OCI-LY3 (cell line): ENCODE results near the gene ST6GALNAC1.

Source experiments
- H2AFZ ChIP-seq: fragments of 200-600, 300-600 bp; shearing (Covaris generic); 2 replicates; pipeline ENCODE4 v1.6.0; 2014; ENCODE audit warnings: antibody characterized with exemption, low read depth, low read length
- H3K27ac ChIP-seq: fragments of 200-600, 300-600 bp; sonication (generic); 2 replicates; pipeline ENCODE4 v1.5.1; 2014; ENCODE audit warnings: mild to moderate bottlenecking, low read length, moderate library complexity, mixed read lengths
- H3K27me3 ChIP-seq: fragments of 200-600, 300-600 bp; sonication (generic); 2 replicates; pipeline ENCODE4 v1.6.1; 2014; ENCODE audit warnings: low read depth, low read length, mixed read lengths
- H3K36me3 ChIP-seq: fragments of 200-600, 300-600 bp; sonication (generic); replicated peaks from 2 replicates; pipeline ENCODE3; 2014; ENCODE audit warnings: low read depth, low read length, mixed read lengths
- H3K4me1 ChIP-seq: fragments of 300-600, 200-600 bp; sonication (generic); 2 replicates; pipeline ENCODE4 v1.6.1; 2014; ENCODE audit warnings: low read length, mixed read lengths
- H3K4me2 ChIP-seq: fragments of 200-600, 300-600 bp; sonication (generic); 2 replicates; pipeline ENCODE4 v1.6.1; 2014; ENCODE audit warnings: low read length, mixed read lengths
- H3K4me3 ChIP-seq: fragments of 300-600, 200-600 bp; sonication (generic); 2 replicates; pipeline ENCODE4 v1.5.1; 2014; ENCODE audit warnings: antibody characterized with exemption, mild to moderate bottlenecking, low read length, moderate library complexity
- H3K79me2 ChIP-seq: fragments of 300-600, 200-600 bp; shearing (Covaris generic); 2 replicates; pipeline ENCODE4 v1.6.1; 2014; ENCODE audit warnings: mild to moderate bottlenecking, low read length, mixed read lengths
- H3K9ac ChIP-seq: fragments of 300-600, 200-600 bp; shearing (Covaris generic); 2 replicates; pipeline ENCODE4 v1.6.0; 2014; ENCODE audit warnings: mild to moderate bottlenecking, low read length, moderate library complexity
- H3K9me3 ChIP-seq: fragments of 200-600, 300-600 bp; shearing (Covaris generic); 2 replicates; pipeline ENCODE4 v1.6.1; 2014; ENCODE audit warnings: low read length, mixed read lengths; ENCODE audit not compliant: insufficient read depth
- H4K20me1 ChIP-seq: fragments of 200-600, 300-600 bp; sonication (generic); 2 replicates; pipeline ENCODE4 v1.6.1; 2016; ENCODE audit warnings: low read length, mixed read lengths; ENCODE audit not compliant: insufficient read depth
- EZH2phosphoT487 ChIP-seq: fragments of 200-600 bp; shearing (Covaris generic); IDR thresholded peaks from 2 replicates; pipeline ENCODE4 v1.6.1; 2018; ENCODE audit warnings: antibody characterized with exemption, mixed run types, low read depth
- TF ChIP-seq, protein P1 (sequence below): fragments of 200-600, 300-600 bp; sonication (generic); IDR thresholded peaks from 2 replicates; pipeline ENCODE4 v1.5.1; 2014; ENCODE audit warnings: antibody characterized with exemption, low read length, low read depth

Gene ST6GALNAC1

GRCh38 chr17:76643553-76644148 lies at the start of gene ST6GALNAC1:
Gene ST6GALNAC1, minus strand, starts transcription at chr17:76643757. Its CDS starts 119 bp downstream, at chr17:76643638.
- Histone ChIP-seq H2AFZ (no peak within 1 kb of the TSS), H3K4me1 (peaks cover 16% of the 10 kb centered on the region), H3K4me2 (no peak within 1 kb of the TSS), H3K79me2 (no peaks in the 10 kb centered on the region), H3K27me3 (peaks cover 27% of the 10 kb centered on the region), H3K27ac (no peak within 1 kb of the TSS), H3K4me3 (no peak within 1 kb of the TSS), H3K9ac (no peak within 1 kb of the TSS), H3K9me3 (no peaks in the 10 kb centered on the region), H4K20me1 (no peaks in the 10 kb centered on the region), H3K36me3 (no peaks in the 10 kb centered on the region)
- TF ChIP-seq, protein P1, sequence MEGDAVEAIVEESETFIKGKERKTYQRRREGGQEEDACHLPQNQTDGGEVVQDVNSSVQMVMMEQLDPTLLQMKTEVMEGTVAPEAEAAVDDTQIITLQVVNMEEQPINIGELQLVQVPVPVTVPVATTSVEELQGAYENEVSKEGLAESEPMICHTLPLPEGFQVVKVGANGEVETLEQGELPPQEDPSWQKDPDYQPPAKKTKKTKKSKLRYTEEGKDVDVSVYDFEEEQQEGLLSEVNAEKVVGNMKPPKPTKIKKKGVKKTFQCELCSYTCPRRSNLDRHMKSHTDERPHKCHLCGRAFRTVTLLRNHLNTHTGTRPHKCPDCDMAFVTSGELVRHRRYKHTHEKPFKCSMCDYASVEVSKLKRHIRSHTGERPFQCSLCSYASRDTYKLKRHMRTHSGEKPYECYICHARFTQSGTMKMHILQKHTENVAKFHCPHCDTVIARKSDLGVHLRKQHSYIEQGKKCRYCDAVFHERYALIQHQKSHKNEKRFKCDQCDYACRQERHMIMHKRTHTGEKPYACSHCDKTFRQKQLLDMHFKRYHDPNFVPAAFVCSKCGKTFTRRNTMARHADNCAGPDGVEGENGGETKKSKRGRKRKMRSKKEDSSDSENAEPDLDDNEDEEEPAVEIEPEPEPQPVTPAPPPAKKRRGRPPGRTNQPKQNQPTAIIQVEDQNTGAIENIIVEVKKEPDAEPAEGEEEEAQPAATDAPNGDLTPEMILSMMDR = no peak
- no peak for TF ChIP-seq EZH2phosphoT487

- no peaks in the 10 kb centered on the region for H3K36me3 ChIP-seq
- no peaks in the 10 kb centered on the region for H3K27me3 ChIP-seq
- no peaks in the 10 kb centered on the region for H3K9me3 ChIP-seq
- H3K27ac ChIP-seq = no peak overlapping the region
- no peak overlapping the region for H3K9ac ChIP-seq
- H2AFZ ChIP-seq = no peak overlapping the region
- no peaks in the 10 kb centered on the region for H3K79me2 ChIP-seq
- no peak for TF ChIP-seq EZH2phosphoT487
- TF ChIP-seq, protein P1 = no peak
- no peak overlapping the region for H3K4me2 ChIP-seq
- H3K4me3 ChIP-seq = no peak overlapping the region
- peaks cover 21% of the 10 kb centered on the region for H3K4me1 ChIP-seq
- no peaks in the 10 kb centered on the region for H4K20me1 ChIP-seq
Measured at GRCh38 chr17:76691379-76692191, 48.0 kb upstream of the ST6GALNAC1 start.

- no peak overlapping the region for H3K9ac ChIP-seq
- H3K9me3 ChIP-seq = no peaks in the 10 kb centered on the region
- H2AFZ ChIP-seq = no peak overlapping the region
- H3K27me3 ChIP-seq = no peaks in the 10 kb centered on the region
- no peaks in the 10 kb centered on the region for H3K79me2 ChIP-seq
- H3K4me2 ChIP-seq = no peak overlapping the region
- no peak overlapping the region for H3K27ac ChIP-seq
- no peak overlapping the region for H3K4me3 ChIP-seq
- no peak for TF ChIP-seq EZH2phosphoT487
- TF ChIP-seq, protein P1 = no peak
- no peaks in the 10 kb centered on the region for H4K20me1 ChIP-seq
- H3K4me1 ChIP-seq = peaks cover 13% of the 10 kb centered on the region
- no peaks in the 10 kb centered on the region for H3K36me3 ChIP-seq
Measured at GRCh38 chr17:76690596-76691280, 47.2 kb upstream of the ST6GALNAC1 start.

- Histone ChIP-seq H3K9me3 (no peaks in the 10 kb centered on the region), H3K4me1 (peaks cover 13% of the 10 kb centered on the region), H3K4me3 (no peak overlapping the region), H4K20me1 (no peaks in the 10 kb centered on the region), H3K9ac (no peak overlapping the region), H3K27ac (no peak overlapping the region), H3K79me2 (no peaks in the 10 kb centered on the region), H2AFZ (no peak overlapping the region), H3K36me3 (no peaks in the 10 kb centered on the region), H3K27me3 (no peaks in the 10 kb centered on the region), H3K4me2 (no peak overlapping the region)
- TF ChIP-seq, protein P1 = no peak
- no peak for TF ChIP-seq EZH2phosphoT487
Measured at GRCh38 chr17:76689859-76690258, 46.3 kb upstream of the ST6GALNAC1 start.
